NCI-H2227 (cell line): ENCODE measurements around the gene METAP1D.

Experiments used
- DNase-seq: peaks from one replicate; lab custom pipeline; 2025; ENCODE audit not compliant: unreplicated experiment; lab: John Stamatoyannopoulos, UW

Gene METAP1D

GRCh38 chr2:172128484-172128883, 128.7 kb downstream of the METAP1D start:
- no peak for DNase-seq

GRCh38 chr2:172129404-172129803, 129.7 kb downstream of the METAP1D start:
- no peak for DNase-seq
